ENCODE measurements around the gene NTSR1.

NTSR1 gene

GRCh38 chr20:62694868-62695267 is 13.8 kb upstream of the NTSR1 start:
- no peak for DNase-seq

GRCh38 chr20:62695448-62696414 is 12.9 kb upstream of the NTSR1 start:
- no peak for DNase-seq

GRCh38 chr20:62696434-62696957 is 12.1 kb upstream of the NTSR1 start:
- no peak for DNase-seq

- DNase-seq = no peak
Observed at GRCh38 chr20:62696989-62697388, 11.6 kb upstream of the NTSR1 start.

GRCh38 chr20:62697468-62697912 is 11.1 kb upstream of the NTSR1 start:
- DNase-seq = no peak

- DNase-seq = no peak
Observed at GRCh38 chr20:62698231-62698630, 10.4 kb upstream of the NTSR1 start.

GRCh38 chr20:62699296-62699695 is 9.3 kb upstream of the NTSR1 start:
- no peak for DNase-seq

GRCh38 chr20:62699741-62700140 is 8.9 kb upstream of the NTSR1 start:
- no peak for DNase-seq

GRCh38 chr20:62700261-62700930 is 8.2 kb upstream of the NTSR1 start:
- no peak for DNase-seq

GRCh38 chr20:62701161-62702012 is 7.2 kb upstream of the NTSR1 start:
- DNase-seq = no peak

- no peak for DNase-seq
Observed at GRCh38 chr20:62702013-62702300, 6.7 kb upstream of the NTSR1 start.

- no peak for DNase-seq
Observed at GRCh38 chr20:62702895-62703852, 5.5 kb upstream of the NTSR1 start.

GRCh38 chr20:62703853-62704228 is 4.8 kb upstream of the NTSR1 start:
- DNase-seq = no peak

GRCh38 chr20:62704341-62704948 is 4.2 kb upstream of the NTSR1 start:
- no peak for DNase-seq

GRCh38 chr20:62705627-62706026 is 3.0 kb upstream of the NTSR1 start:
- DNase-seq = no peak

- no peak for DNase-seq
Observed at GRCh38 chr20:62706344-62706743, 2.3 kb upstream of the NTSR1 start.

- DNase-seq = no peak
Observed at GRCh38 chr20:62706857-62707256, 1.8 kb upstream of the NTSR1 start.

- DNase-seq = no peak
Observed at GRCh38 chr20:62707276-62707920, 1.2 kb upstream of the NTSR1 start.

- no peak for DNase-seq
Observed at GRCh38 chr20:62707921-62708521, 615 bp upstream of the NTSR1 start.

GRCh38 chr20:62709537-62709905 is 885 bp downstream of the NTSR1 start:
- no peak for DNase-seq

Data from NK-92 treated with Interleukin-12 subunit alpha and Interleukin-12 subunit beta, amount 100 ng/mL, for 24 hours (cell line).